ELF-1 (cell line): ENCODE measurements around the gene LIMK2.
A peak's percentile ranks its signal among the peaks of the same experiment; 100 is the strongest.
"Not testable (repeated sequence)": the region's sequence is repeated elsewhere in the genome, so short reads cannot be mapped to it uniquely, and the experiment has no call there.

Experiments used
- DNase-seq: peaks from one replicate; pipeline ENCODE4 v3.0.0-alpha.2; 2016; ENCODE audit warnings: low read depth, low spot score

The LIMK2 gene

DNA sequence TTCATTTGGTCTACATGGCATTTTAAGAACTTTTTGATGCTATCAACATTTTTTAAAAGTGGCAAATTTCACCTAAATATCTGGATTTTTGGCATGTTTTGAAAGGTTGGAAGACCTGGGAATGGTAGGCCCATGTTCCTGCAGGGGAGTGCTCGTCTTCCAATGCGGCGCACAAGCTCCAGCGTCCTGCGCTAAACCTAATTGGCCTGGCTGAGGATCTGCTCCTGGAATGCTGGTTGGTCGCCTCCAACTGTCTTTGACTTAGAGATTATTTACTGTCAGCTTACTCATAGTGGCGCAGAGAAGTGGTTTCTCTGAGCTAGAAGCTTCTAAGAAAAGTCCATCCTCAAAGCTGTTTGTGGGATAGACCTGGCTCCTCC lies 626 bp upstream of the LIMK2 start:
- DNase-seq, result no peak

GRCh38 chr22:31212783-31213629 lies 908 bp downstream of the LIMK2 start:
- DNase-seq, result no peak

GRCh38 chr22:31215018-31215535 lies 3.0 kb downstream of the LIMK2 start:
- DNase-seq, result no peak

- no peak for DNase-seq
These were observed 6.6 kb downstream of the LIMK2 start for GRCh38 chr22:31218565-31219262.

DNA sequence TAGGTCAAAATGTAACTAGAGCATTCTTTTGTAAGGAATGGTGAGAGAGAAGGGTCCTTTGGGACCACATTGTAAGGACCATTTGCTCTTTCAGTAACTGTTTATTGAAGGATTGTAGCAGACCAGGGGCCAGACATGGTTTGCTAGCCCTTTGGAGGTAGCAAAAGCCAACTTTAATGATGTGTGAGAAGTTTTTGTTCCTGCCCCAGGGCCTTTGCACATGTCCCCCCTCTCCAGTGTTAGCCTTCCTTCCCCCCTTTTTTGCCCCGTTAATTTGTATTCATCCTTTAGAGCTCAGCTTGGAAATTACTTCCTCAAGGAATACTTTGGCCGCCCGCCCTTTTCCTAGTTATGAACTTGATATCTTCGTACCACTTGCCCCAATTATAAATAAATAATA lies 9.0 kb downstream of the LIMK2 start:
- DNase-seq, result no peak

GRCh38 chr22:31222736-31223135 lies 10.6 kb downstream of the LIMK2 start:
- DNase-seq, result no peak

- DNase-seq, result no peak
These were observed 11.7 kb downstream of the LIMK2 start for GRCh38 chr22:31223786-31224191.

DNA sequence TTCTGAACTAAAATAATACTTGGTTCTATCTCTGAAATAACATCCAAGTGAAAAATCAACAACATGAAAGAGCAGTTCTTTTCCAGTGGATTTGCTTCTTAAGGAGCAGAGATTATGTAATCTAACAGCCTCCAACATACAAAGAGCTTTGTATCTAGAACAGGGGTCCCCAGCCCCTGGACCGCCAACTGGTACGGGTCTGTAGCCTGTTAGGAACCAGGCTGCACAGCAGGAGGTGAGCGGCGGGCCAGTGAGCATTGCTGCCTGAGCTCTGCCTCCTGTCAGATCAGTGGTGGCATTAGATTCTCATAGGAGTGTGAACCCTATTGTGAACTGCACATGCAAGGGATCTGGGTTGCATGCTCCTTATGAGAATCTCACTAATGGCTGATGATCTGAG lies 12.6 kb downstream of the LIMK2 start:
- DNase-seq, result not testable (repeated sequence)

GRCh38 chr22:31227186-31227585 lies 15.1 kb downstream of the LIMK2 start:
- no peak for DNase-seq

- no peak for DNase-seq
These were observed 17.4 kb downstream of the LIMK2 start for GRCh38 chr22:31229402-31230079.

- no peak for DNase-seq
These were observed 18.2 kb downstream of the LIMK2 start for GRCh38 chr22:31230155-31230870.

GRCh38 chr22:31230871-31231621 lies 18.9 kb downstream of the LIMK2 start:
- peak; percentile 44 for DNase-seq

DNA sequence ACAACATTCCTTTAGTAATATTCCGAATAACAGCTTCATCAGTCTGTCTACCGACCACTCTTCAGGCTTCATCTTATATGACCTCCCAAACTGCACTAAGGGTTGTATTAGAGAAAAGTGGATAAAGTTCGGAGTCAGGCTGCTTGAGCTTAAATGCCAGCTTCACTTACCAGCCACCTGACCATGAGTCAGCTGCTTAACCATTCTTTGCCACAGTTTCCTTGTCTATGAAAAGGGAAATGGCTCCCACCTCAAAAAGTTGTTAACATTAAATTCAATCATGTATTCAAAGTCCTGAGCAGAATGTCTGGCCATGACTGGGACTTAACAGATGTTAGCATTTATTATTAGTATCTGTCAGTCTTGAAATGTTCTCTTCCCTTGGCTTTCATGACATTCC lies 20.9 kb downstream of the LIMK2 start:
- DNase-seq, result no peak

DNA sequence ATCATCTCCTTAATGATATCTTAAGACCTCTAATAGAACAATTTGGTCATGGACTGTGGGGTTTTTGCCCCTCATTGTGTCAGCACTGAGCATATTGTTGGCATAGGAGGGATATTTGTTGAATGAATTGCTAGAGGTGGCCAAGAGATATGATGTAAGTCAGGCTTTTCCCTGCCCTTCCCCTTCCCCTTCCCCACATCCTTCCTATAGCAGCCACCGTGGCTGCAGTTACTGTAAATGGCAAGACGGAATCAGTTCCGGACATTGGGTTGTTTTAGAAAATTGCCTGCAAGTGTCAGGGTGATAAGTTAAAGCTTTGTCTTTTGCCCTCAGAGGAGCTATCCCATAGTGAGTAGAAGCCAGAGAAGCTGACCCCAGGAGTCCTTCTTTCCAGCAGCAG lies 23.0 kb downstream of the LIMK2 start:
- no peak for DNase-seq

DNA sequence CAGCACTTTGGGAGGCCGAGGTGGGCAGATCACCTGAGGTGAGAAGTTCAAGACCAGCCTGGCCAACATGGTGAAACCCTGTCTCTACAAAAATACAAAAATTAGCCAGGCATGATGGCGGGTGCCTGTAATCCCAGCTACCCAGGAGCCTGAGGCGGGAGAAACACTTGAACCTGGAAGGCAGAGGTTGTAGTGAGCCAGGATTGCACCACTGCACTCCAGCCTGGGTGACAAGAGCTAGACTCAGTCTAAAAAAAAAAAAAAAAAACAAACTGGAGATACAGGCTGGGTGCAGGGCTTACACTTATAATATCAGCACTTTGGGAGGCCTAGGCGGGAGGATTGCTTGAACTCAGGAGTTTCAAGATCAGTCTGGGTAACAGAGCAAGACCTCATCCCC lies 23.9 kb downstream of the LIMK2 start:
- DNase-seq, result not testable (repeated sequence)

- no peak for DNase-seq
These were observed 26.0 kb downstream of the LIMK2 start for GRCh38 chr22:31238057-31238456.

DNA sequence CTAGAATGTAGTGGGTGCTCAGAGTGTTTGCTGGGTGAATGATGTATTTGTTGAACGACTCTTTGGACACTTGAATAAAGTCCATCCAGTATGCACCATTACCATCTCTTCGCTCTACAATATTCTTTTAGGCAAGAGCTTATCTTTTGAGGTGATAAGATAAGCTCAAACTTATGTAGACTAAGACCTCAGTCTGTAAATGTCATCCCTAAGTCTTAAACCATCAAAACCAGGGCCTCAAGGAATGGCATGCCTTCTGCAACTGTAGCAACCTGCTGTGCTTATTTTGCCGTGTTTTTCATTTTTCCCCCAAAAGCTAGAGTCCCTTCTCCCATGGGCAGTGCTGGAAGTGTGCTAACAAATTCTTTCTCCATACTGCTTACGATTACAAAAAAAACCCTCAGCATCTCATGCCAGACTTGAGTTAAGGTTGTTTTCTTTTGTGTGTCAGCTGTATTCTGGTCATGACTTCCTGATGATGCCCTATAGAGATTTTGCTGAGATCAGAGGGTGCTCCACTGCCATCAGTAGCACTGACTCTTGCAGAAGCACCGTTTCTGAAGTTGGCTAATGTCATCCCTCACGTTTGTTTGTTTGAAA lies 27.8 kb downstream of the LIMK2 start:
- DNase-seq, result no peak

DNA sequence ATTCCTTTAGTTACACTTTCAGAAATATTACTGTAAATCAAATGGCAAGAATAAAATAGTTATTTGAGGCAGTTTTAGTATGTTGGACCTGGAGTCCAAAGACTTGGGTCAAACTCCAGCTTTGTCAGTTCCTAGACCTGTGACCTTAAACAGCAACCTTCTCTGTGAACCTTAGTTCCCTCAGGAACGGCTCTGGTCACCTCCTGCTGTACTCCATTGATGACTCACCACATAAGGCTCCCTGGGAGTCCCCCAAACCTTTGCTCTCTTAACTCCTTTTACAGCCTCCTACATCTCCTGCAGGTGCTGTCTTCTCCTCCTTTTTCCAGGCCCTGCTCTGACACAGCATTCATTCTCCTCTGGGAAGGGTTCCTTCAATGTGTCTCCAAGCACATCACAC lies 29.1 kb downstream of the LIMK2 start:
- DNase-seq, result no peak

DNA sequence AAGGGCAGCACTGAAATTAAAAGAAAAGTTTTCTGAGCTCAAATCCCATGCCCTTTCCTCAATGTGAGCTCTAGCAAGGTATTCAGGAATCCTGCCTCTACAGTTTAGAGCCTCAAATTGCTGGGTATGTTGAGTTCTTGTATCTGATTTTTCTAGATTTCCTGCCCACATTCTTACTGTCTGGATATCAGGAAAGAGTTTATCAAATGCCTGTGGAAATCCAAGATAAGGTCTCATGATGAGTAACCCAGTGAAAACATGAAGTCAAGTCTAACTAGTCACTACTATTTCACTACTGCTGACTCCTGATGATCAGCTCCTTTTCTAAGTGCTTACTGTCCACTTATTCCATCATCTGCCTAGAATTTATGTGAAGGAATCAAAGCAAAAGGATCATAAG lies 29.8 kb downstream of the LIMK2 start:
- no peak for DNase-seq

- no peak for DNase-seq
These were observed 31.4 kb downstream of the LIMK2 start for GRCh38 chr22:31243339-31244045.
